ENCODE measurements around the gene IFI44L. TPM values are rescaled to one million over a fixed set of nuclear protein-coding genes. Genes with fewer than 3 reads are reported as not detected.

Gene IFI44L
- total and polyA plus RNA-seq, 2 of the 13 experiments (the other 11 are each of a cell fraction or from before 2014, with no cell fraction given), result 0.04 TPM

DNA sequence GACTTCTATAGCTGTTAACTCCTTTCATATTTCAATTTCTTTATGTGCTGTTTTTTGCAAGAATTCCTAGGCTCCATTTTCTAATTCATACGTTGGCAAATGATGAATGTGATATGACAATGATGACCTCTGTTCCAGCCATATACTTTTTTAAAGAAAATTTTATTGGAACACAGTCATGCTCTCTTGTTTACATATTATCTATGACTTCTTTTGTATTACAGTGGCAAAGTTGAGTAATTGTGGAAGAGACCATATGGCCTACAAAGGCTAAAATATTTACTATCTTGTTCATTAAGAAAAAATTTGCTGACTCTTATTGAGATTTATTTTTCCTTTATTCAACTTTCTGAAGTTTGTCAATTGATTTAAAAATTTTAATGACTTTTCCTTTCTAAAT, 7.1 kb downstream of the IFI44L start:
- Histone ChIP-seq H3K4me1 (ENCODE audit: insufficient read depth, low read length) (no peaks in the 10 kb centered on the region), H3K27me3 (ENCODE audit: control insufficient read depth in 1 of 2, insufficient read depth in 2 of 2, low read length in 2 of 2) (0 out of 5 replicates have a peak, but pooled peaks cover 0 to 1% of the 10 kb centered on the region in 2 experiments), H3K27ac (ENCODE audit: extremely low read length, insufficient read depth, low read length) (no peak overlapping the region), H3K4me3 (replicated peaks in 1 of 3; ENCODE audit: insufficient read depth in 1 of 3, low read depth in 2 of 3, low read length in 3 of 3) (no peak overlapping the region), H4K20me1 (ENCODE audit: insufficient read depth, low read length) (no peaks in the 10 kb centered on the region), H3K9me3 (ENCODE audit: low read length) (no peaks in the 10 kb centered on the region), H3K9ac (ENCODE audit: insufficient read depth, low read depth, low read length) (no peak overlapping the region), H3K4me2 (ENCODE audit: low read depth, low read length) (no peak overlapping the region), H2AFZ (ENCODE audit: low read length) (no peak overlapping the region), H3K36me3 (replicated peaks in 1 of 2; ENCODE audit: control insufficient read depth in 1 of 2, insufficient read depth in 2 of 2, low read length in 2 of 2) (no peaks in the 10 kb centered on the region), H3K79me2 (ENCODE audit: insufficient read depth, low read length) (no peaks in the 10 kb centered on the region)
- in situ Hi-C loops (cut with HindIII; ENCODE audit: extremely low pct_ligation_motif_present, low pct_unique_long_range_greater_than_20kb) (no loop called here), intact Hi-C loops (cut with micrococcal nuclease; ENCODE audit: unreplicated experiment) (no loop called here)
- no TSS peak for BruUV-seq (replicated peaks)
- POLR2A ChIA-PET, result no interaction called here
- ATAC-seq (no peak), DNase-seq (ENCODE audit: low spot score) (no peak), FAIRE-seq (no peak)
- CTCF ChIA-PET (ENCODE audit: low intra/inter-chr PET ratio, low total read pairs), result no interaction called here
- 0% methylated on average over 1 of the region's 1 CpG for WGBS (ENCODE audit: low lambda C conversion rate)
- TF ChIP-seq, protein P1, sequence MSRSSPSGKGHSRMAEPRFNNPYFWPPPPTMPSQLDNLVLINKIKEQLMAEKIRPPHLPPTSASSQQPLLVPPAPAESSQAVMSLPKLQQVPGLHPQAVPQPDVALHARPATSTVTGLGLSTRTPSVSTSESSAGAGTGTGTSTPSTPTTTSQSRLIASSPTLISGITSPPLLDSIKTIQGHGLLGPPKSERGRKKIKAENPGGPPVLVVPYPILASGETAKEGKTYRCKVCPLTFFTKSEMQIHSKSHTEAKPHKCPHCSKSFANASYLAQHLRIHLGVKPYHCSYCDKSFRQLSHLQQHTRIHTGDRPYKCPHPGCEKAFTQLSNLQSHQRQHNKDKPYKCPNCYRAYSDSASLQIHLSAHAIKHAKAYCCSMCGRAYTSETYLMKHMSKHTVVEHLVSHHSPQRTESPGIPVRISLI (CRISPR knock-in tag; IDR thresholded peaks at IDR 0.05; ENCODE audit: borderline replicate concordance), result no peak

DNA sequence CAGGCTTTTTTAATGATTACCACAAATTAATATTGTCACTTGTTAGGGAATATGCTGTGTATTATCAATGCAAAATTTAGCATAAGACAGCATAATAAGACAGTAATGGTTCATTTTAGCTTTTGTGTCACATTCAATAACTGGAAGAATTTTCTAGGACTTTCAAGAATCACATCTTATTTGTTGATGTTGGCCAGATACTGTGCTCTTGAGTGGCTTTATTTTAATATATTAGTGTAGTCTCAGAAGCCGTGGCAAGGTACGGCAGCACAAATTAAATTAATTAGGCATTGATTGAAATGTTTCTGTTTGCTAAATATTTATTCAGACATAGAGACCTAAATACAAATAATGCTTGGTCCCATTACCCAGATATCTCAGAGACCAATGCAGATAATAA, 10.4 kb downstream of the IFI44L start:
- H3K36me3 ChIP-seq (replicated peaks in 1 of 2; ENCODE audit: control insufficient read depth in 1 of 2, insufficient read depth in 2 of 2, low read length in 2 of 2), result no peaks in the 10 kb centered on the region
- no TSS peak for BruUV-seq (replicated peaks)
- in situ Hi-C loops (cut with HindIII; ENCODE audit: extremely low pct_ligation_motif_present, low pct_unique_long_range_greater_than_20kb) (no loop called here), intact Hi-C loops (cut with micrococcal nuclease; ENCODE audit: unreplicated experiment) (no loop called here)
- no peaks in the 10 kb centered on the region for H3K9me3 ChIP-seq (ENCODE audit: low read length)
- no peak for DNase-seq (ENCODE audit: low spot score)
- H3K27me3 ChIP-seq (ENCODE audit: control insufficient read depth in 1 of 2, insufficient read depth in 2 of 2, low read length in 2 of 2), result no peaks in the 10 kb centered on the region
- no peak overlapping the region for H3K9ac ChIP-seq (ENCODE audit: insufficient read depth, low read depth, low read length)
- FAIRE-seq, result no peak
- no peaks in the 10 kb centered on the region for H4K20me1 ChIP-seq (ENCODE audit: insufficient read depth, low read length)
- WGBS (ENCODE audit: low lambda C conversion rate), result 0% methylated on average over 2 of the region's 2 CpGs
- H3K79me2 ChIP-seq (ENCODE audit: insufficient read depth, low read length), result no peaks in the 10 kb centered on the region
- H3K4me1 ChIP-seq (ENCODE audit: insufficient read depth, low read length), result no peaks in the 10 kb centered on the region
- no peak for ATAC-seq
- POLR2A ChIA-PET, result no interaction called here
- H3K27ac ChIP-seq (ENCODE audit: extremely low read length, insufficient read depth, low read length), result no peak overlapping the region
- no peak overlapping the region for H3K4me2 ChIP-seq (ENCODE audit: low read depth, low read length)
- CTCF ChIA-PET (ENCODE audit: low intra/inter-chr PET ratio, low total read pairs), result no interaction called here
- no peak overlapping the region for H3K4me3 ChIP-seq (replicated peaks in 1 of 3; ENCODE audit: insufficient read depth in 1 of 3, low read depth in 2 of 3, low read length in 3 of 3)
- no peak overlapping the region for H2AFZ ChIP-seq (ENCODE audit: low read length)
- TF ChIP-seq, protein P2, sequence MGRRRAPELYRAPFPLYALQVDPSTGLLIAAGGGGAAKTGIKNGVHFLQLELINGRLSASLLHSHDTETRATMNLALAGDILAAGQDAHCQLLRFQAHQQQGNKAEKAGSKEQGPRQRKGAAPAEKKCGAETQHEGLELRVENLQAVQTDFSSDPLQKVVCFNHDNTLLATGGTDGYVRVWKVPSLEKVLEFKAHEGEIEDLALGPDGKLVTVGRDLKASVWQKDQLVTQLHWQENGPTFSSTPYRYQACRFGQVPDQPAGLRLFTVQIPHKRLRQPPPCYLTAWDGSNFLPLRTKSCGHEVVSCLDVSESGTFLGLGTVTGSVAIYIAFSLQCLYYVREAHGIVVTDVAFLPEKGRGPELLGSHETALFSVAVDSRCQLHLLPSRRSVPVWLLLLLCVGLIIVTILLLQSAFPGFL (CRISPR knock-in tag; IDR thresholded peaks at IDR 0.05), result no peak
- TF ChIP-seq ISL2 (CRISPR knock-in tag; IDR thresholded peaks at IDR 0.05) (no peak), ZBTB1 (CRISPR knock-in tag; IDR thresholded peaks at IDR 0.05; ENCODE audit: borderline replicate concordance) (no peak)
- TF ChIP-seq, protein P3, sequence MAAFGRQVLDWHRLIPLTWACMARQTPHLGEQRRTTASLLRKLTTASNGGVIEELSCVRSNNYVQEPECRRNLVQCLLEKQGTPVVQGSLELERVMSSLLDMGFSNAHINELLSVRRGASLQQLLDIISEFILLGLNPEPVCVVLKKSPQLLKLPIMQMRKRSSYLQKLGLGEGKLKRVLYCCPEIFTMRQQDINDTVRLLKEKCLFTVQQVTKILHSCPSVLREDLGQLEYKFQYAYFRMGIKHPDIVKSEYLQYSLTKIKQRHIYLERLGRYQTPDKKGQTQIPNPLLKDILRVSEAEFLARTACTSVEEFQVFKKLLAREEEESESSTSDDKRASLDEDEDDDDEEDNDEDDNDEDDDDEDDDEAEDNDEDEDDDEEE (CRISPR knock-in tag; IDR thresholded peaks at IDR 0.05), result no peak
- TF ChIP-seq, protein P4, sequence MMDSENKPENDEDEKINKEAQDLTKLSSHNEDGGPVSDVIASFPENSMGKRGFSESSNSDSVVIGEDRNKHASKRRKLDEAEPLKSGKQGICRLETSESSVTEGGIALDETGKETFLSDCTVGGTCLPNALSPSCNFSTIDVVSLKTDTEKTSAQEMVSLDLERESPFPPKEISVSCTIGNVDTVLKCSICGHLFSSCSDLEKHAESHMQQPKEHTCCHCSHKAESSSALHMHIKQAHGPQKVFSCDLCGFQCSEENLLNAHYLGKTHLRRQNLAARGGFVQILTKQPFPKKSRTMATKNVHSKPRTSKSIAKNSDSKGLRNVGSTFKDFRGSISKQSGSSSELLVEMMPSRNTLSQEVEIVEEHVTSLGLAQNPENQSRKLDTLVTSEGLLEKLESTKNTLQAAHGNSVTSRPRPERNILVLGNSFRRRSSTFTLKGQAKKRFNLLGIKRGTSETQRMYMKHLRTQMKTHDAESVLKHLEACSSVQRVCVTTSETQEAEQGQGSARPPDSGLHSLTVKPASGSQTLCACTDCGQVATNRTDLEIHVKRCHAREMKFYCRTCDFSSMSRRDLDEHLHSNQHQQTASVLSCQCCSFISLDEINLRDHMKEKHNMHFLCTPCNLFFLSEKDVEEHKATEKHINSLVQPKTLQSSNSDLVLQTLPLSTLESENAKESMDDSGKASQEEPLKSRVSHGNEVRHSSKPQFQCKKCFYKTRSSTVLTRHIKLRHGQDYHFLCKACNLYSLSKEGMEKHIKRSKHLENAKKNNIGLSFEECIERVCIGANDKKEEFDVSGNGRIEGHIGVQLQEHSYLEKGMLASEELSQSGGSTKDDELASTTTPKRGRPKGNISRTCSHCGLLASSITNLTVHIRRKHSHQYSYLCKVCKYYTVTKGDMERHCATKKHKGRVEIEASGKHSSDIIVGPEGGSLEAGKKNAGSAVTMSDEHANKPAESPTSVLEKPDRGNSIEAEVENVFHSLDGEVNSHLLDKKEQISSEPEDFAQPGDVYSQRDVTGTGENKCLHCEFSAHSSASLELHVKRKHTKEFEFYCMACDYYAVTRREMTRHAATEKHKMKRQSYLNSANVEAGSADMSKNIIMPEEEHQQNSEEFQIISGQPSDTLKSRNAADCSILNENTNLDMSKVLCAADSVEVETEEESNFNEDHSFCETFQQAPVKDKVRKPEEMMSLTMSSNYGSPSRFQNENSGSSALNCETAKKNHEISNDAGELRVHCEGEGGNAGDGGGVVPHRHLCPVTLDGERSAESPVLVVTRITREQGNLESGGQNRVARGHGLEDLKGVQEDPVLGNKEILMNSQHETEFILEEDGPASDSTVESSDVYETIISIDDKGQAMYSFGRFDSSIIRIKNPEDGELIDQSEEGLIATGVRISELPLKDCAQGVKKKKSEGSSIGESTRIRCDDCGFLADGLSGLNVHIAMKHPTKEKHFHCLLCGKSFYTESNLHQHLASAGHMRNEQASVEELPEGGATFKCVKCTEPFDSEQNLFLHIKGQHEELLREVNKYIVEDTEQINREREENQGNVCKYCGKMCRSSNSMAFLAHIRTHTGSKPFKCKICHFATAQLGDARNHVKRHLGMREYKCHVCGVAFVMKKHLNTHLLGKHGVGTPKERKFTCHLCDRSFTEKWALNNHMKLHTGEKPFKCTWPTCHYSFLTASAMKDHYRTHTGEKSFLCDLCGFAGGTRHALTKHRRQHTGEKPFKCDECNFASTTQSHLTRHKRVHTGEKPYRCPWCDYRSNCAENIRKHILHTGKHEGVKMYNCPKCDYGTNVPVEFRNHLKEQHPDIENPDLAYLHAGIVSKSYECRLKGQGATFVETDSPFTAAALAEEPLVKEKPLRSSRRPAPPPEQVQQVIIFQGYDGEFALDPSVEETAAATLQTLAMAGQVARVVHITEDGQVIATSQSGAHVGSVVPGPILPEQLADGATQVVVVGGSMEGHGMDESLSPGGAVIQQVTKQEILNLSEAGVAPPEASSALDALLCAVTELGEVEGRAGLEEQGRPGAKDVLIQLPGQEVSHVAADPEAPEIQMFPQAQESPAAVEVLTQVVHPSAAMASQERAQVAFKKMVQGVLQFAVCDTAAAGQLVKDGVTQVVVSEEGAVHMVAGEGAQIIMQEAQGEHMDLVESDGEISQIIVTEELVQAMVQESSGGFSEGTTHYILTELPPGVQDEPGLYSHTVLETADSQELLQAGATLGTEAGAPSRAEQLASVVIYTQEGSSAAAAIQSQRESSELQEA (CRISPR knock-in tag; IDR thresholded peaks at IDR 0.05; ENCODE audit: not compliant biosample characterization), result no peak
